ENCODE data around the gene PAPOLB. TPM values are rescaled to one million over a fixed set of nuclear protein-coding genes. Genes with fewer than 3 reads are reported as not detected.

Gene PAPOLB
- total RNA-seq, 1 donor, result not detected

DNA sequence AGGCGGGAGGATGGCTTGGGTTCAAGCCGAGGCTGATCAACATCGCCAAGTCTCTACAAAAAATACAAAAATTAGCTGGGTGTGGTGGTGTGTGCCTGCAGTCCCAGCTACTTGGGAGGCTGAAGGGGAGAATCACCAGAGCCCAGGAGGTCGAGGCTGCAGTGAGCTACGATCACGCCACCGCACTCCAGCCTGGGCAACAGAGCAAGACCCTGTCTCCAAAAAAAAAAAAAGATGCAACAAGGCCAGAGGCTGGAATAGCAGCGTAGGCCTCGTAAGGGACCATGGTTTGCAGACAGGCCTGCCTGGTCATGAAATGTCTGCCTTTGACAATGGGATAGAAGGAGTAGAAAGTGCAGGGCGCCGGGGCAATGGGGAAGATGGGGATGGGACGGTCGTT lies 20.0 kb downstream of the PAPOLB start:
- H3K4me3 ChIP-seq (ENCODE audit: low read depth, low read length), result no peak overlapping the region
- TF ChIP-seq, protein P1, sequence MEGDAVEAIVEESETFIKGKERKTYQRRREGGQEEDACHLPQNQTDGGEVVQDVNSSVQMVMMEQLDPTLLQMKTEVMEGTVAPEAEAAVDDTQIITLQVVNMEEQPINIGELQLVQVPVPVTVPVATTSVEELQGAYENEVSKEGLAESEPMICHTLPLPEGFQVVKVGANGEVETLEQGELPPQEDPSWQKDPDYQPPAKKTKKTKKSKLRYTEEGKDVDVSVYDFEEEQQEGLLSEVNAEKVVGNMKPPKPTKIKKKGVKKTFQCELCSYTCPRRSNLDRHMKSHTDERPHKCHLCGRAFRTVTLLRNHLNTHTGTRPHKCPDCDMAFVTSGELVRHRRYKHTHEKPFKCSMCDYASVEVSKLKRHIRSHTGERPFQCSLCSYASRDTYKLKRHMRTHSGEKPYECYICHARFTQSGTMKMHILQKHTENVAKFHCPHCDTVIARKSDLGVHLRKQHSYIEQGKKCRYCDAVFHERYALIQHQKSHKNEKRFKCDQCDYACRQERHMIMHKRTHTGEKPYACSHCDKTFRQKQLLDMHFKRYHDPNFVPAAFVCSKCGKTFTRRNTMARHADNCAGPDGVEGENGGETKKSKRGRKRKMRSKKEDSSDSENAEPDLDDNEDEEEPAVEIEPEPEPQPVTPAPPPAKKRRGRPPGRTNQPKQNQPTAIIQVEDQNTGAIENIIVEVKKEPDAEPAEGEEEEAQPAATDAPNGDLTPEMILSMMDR (IDR thresholded peaks at IDR 0.05; ENCODE audit: insufficient read depth, low read depth, low read length), result no peak
- no peak for DNase-seq (ENCODE audit: low read depth)

DNA sequence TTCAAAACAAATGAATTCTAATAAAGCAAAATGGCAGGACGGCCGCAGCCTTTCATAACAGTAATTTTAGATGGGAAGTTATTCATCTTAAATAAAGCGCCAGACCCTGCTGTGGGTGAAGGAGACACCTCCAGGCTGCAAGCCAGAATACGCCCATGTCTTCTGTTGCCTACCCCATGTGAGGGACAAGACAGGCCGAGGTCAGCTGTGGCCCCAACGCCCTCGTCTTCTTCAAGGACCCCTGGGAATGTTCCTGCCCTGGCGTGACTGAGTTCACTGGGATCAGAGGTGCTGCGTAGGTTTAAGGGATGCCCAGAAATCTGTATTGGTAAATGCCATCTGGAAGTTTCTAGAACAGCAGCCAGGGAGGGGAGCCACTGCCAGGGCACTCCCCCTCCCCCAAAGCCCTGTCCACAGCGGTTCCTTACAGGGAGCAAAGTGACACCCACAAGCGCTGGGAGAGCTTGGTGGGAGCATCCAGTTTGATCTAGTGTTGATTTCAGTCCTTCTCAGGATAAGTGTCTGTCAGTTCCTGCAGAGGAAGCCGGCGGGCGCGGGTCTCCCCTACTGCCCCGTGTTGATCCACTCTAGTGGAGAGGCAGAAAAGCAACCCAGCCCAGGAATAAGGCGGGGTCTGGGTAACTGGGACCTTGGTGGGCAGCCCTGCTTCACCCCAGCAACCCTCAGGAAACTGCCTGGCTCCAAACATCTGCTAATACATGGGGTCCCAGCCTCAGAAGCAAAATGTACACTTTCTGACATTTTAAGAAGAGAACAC lies 20.6 kb downstream of the PAPOLB start:
- H3K4me3 ChIP-seq (ENCODE audit: low read depth, low read length), result no peak overlapping the region
- TF ChIP-seq, protein P1 (IDR thresholded peaks at IDR 0.05; ENCODE audit: insufficient read depth, low read depth, low read length), result no peak
- DNase-seq (ENCODE audit: low read depth), result no peak

DNA sequence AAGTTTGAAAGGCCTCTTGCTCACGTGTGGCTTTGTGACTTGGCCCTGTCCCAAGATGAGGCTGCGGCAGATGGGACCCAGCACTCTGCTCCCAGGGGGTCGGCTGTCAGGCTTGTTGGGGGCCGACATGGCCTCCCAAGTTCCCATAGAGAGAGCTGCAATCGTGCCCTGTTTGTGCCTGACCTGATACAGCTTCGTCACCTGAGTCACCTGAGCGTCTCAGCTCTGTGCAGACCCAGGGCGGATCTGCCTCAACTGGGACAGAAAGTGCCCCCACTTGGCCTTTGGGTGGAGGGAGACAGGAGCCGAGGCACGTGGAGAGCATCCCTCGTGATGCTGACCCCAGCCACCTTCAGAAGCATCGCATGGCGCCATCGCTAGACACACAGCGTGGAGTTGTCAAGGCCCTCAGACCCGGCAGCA lies 21.7 kb downstream of the PAPOLB start:
- no peak for DNase-seq (ENCODE audit: low read depth)
- TF ChIP-seq, protein P1 (IDR thresholded peaks at IDR 0.05; ENCODE audit: insufficient read depth, low read depth, low read length), result no peak

DNA sequence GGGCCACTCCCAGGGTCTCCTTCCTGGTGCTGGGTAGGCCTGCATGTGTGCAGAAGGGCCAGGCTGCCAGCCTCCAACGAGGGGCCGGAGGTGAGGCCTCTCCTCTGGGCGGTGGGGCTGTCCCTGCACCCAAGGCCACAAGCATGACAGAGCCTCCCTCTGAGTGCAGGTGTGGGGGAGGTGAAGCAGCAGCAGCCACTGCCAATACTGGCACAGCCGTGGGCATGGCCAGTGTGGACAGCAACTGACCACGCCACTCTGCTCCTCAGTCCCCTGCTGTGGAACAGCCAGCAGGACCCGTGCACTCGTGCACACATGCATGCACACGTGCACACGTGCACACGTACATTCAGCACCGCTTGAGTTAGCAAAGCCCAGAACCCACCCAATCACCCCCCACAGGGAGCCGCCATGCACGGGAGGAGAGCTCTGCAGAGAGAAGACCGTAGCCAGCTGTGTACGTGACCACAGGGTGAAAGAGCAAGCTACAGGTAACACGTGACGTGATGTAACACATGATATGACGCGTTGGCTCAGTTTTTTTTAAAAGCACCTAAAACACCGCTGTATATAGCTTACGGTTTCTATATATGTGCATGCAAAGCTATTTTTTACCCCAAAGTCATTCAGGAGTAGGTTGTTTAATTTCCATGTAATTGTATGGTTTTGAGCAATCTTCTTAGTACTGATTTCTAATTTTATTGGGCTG lies 23.1 kb downstream of the PAPOLB start:
- DNase-seq (ENCODE audit: low read depth), result no peak
- no peak overlapping the region for H3K4me3 ChIP-seq (ENCODE audit: low read depth, low read length)
- TF ChIP-seq, protein P1 (IDR thresholded peaks at IDR 0.05; ENCODE audit: insufficient read depth, low read depth, low read length), result no peak

More for the DNA sequence above, 21.7 kb downstream of the PAPOLB start:
- H3K4me3 ChIP-seq (ENCODE audit: low read depth, low read length), result no peak overlapping the region

DNA sequence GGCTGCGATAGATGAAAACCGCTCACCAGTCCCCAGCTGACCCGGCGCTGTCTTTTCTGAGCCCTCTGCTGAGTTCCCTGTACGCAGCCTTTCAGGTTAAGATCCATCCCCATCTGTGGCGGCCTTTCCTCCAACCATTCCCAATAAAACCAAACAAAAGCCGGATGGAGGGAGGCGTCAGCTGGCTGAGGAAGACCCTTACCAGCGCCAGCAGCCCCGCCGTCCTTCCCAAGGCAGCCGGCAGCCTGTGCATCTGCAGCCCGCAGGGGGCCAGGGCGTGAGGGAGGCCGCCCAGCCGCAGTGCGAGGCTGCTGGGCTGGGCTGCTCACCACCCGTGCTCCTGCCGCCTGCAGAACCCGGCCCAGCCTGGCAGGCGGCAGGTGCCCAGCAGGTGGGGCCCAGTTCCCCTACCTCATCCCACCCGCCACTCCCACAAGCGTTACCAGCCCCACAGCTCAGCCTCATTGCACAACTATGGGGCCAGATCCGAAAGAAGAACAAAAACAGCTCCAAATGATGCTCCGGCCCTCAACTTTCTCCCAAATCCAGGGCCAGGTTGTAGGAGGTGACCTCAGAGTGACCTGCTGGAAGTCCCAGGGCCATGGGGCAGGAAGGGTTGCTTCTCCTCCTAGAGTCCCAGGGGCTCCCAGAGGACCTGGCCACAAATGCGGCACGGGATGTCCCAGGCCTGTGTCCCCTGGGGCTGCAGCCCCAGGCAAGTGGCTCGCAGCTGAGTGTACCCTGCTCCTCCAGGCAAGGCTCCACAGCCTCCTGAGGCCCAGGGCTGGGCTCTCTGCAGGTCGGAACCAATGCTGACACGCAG lies 23.8 kb downstream of the PAPOLB start:
- DNase-seq (ENCODE audit: low read depth), result no peak
- TF ChIP-seq, protein P1 (IDR thresholded peaks at IDR 0.05; ENCODE audit: insufficient read depth, low read depth, low read length), result no peak
- no peak overlapping the region for H3K4me3 ChIP-seq (ENCODE audit: low read depth, low read length)

DNA sequence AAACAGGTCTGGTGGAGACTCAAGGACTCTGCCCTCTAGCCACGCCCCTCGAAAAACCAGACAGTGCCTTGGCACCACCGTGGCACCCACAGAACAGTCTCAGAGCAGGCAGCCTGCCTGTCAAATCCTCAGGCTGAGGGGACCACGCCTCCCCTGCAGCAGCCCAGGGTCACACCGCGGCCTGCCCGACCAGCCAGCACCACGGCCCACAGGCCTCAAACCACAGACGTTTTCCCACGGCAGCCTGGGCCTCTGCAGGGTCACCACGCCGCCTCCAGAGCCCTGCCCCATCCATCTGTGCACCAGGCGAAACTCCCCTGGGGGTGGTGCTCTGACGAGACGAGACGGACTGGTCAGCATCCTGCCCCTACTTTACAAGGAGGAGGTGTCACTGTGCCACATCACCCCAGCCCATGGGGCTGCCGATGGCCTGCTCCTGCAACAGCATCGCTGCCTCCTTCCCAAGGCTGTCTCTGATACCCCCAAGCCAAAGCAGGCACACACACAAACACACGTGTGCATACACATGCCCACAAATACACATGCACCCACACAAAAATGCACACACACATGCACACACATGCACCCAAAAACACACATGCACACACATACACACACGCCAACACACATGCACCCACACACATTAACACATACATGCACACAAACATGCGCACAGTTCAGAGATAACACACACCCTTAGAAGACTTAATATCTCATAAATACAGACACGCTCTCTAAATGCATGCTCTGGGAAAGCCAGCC lies 24.6 kb downstream of the PAPOLB start:
- no peak overlapping the region for H3K4me3 ChIP-seq (ENCODE audit: low read depth, low read length)
- TF ChIP-seq, protein P1 (IDR thresholded peaks at IDR 0.05; ENCODE audit: insufficient read depth, low read depth, low read length), result no peak
- DNase-seq (ENCODE audit: low read depth), result peak; percentile 64

Measured in fibroblast of villous mesenchyme (primary cell).